GM23248 (cell line): Measurements from ENCODE around the gene VKORC1.

Experiments used
- EZH2 ChIP-seq: fragments of 200-600 bp; sonication (generic); IDR thresholded peaks from 2 replicates; pipeline ENCODE4 v1.6.1; 2018; ENCODE audit warnings: antibody characterized with exemption, mild to moderate bottlenecking; ENCODE audit not compliant: insufficient read depth, poor library complexity, severe bottlenecking
- EZH2phosphoT487 ChIP-seq: fragments of 200-600 bp; sonication (generic); IDR thresholded peaks from 2 replicates; pipeline ENCODE4 v1.6.1; 2018; ENCODE audit warnings: antibody characterized with exemption, moderate library complexity, mild to moderate bottlenecking, low read depth; ENCODE audit not compliant: insufficient read depth

- TF ChIP-seq EZH2 (no peak), EZH2phosphoT487 (no peak)
Measured at GRCh38 chr16:31083081-31083480, 11.5 kb downstream of the VKORC1 start.
